GM23248 (cell line): Measurements from ENCODE around the gene ZFY. TPM values are rescaled to one million over a fixed set of nuclear protein-coding genes. Genes with fewer than 3 reads are reported as not detected.

Experiments
- DNase-seq: peaks from one replicate; pipeline ENCODE4 v3.0.0-alpha.2; 2015
- H2AFZ ChIP-seq: fragments of 200-600 bp; sonication (generic); 2 replicates; pipeline ENCODE4 v1.6.1; 2016; ENCODE audit warnings: antibody characterized with exemption
- H3F3A ChIP-seq: fragments of 200-600 bp; sonication (generic); 2 replicates; pipeline ENCODE4 v1.6.1; 2016; ENCODE audit warnings: mild to moderate bottlenecking, antibody characterized with exemption, mixed run types; ENCODE audit not compliant: insufficient read depth
- H3K27ac ChIP-seq: fragments of 200-600 bp; sonication (generic); 2 replicates; pipeline ENCODE4 v1.5.1; 2016; ENCODE audit warnings: mild to moderate bottlenecking
- H3K27me3 ChIP-seq: fragments of 200-600 bp; sonication (generic); replicated peaks from 2 replicates; pipeline ENCODE4 v1.6.1; 2016; ENCODE audit warnings: mild to moderate bottlenecking; ENCODE audit not compliant: insufficient read depth
- H3K36me3 ChIP-seq: fragments of 200-600 bp; sonication (generic); 2 replicates; pipeline ENCODE4 v1.6.1; 2016; ENCODE audit warnings: low read depth, mild to moderate bottlenecking
- H3K4me1 ChIP-seq: fragments of 200-600 bp; sonication (generic); 2 replicates; pipeline ENCODE4 v1.6.1; 2016; ENCODE audit warnings: mild to moderate bottlenecking; ENCODE audit not compliant: insufficient read depth
- H3K4me2 ChIP-seq: fragments of 200-600 bp; sonication (generic); one replicate; pipeline ENCODE4 v1.6.1; 2016; ENCODE audit warnings: mild to moderate bottlenecking; ENCODE audit not compliant: unreplicated experiment
- H3K4me3 ChIP-seq: fragments of 200-600 bp; sonication (generic); 2 replicates; pipeline ENCODE4 v1.5.1; 2016; ENCODE audit warnings: mild to moderate bottlenecking
- H3K79me2 ChIP-seq: fragments of 200-600 bp; sonication (generic); 2 replicates; pipeline ENCODE4 v1.6.1; 2016; ENCODE audit warnings: mild to moderate bottlenecking; ENCODE audit not compliant: insufficient read depth
- H3K9ac ChIP-seq: fragments of 200-600 bp; sonication (generic); 2 replicates; pipeline ENCODE4 v1.6.1; 2016; ENCODE audit warnings: mild to moderate bottlenecking
- H3K9me2 ChIP-seq: fragments of 200-600 bp; sonication (generic); 2 replicates; pipeline ENCODE4 v1.6.1; 2016; ENCODE audit warnings: mixed run types, mild to moderate bottlenecking, moderate library complexity; ENCODE audit not compliant: insufficient read depth
- H3K9me3 ChIP-seq: fragments of 200-600 bp; sonication (generic); one replicate; pipeline ENCODE4 v1.6.1; 2017; ENCODE audit warnings: low read depth
- H4K20me1 ChIP-seq: fragments of 200-600 bp; sonication (generic); 2 replicates; pipeline ENCODE4 v1.6.0; 2016; ENCODE audit not compliant: insufficient read depth
- EZH2 ChIP-seq: fragments of 200-600 bp; sonication (generic); IDR thresholded peaks from 2 replicates; pipeline ENCODE4 v1.6.1; 2018; ENCODE audit warnings: antibody characterized with exemption, mild to moderate bottlenecking; ENCODE audit not compliant: insufficient read depth, poor library complexity, severe bottlenecking
- EZH2phosphoT487 ChIP-seq: fragments of 200-600 bp; sonication (generic); IDR thresholded peaks from 2 replicates; pipeline ENCODE4 v1.6.1; 2018; ENCODE audit warnings: antibody characterized with exemption, moderate library complexity, mild to moderate bottlenecking, low read depth; ENCODE audit not compliant: insufficient read depth
- WGBS, 2 experiments: methylation state at CpG; one replicate each; pipeline ENCODE4 v1.1.6; 2015 to 2017; ENCODE audit warnings: low lambda C conversion rate in 2 of 2, low coverage in 1 of 2; ENCODE audit errors: missing lambda C conversion rate in 2 of 2; 5-methylcytosine and 5-hydroxymethylcytosine counted together
- in situ Hi-C: fragments of 300-500 bp; cut with MboI; formaldehyde crosslinking; loops from 2 replicates; pipeline ENCODE4 v1.15.0; 2020
- polyA plus RNA-seq: library from polyadenylated mRNA; unstranded; fragments of >200 nt; fragmentation: Nextera tagmentation; extraction: Ambion mirVana; gene quantifications from 2 replicates; pipeline ENCODE4 v1.2.1, GENCODE V29; 2016
- total RNA-seq: library from RNA; depleted of rRNA; stranded (reverse); fragments of >200 nt; shearing (Covaris generic); gene quantifications from 2 replicates; pipeline ENCODE4 v1.2.3, GENCODE V29; 2014

The ZFY gene
- total and polyA plus RNA-seq, 2 experiments from 2014 or later = 10.0 to 14.6 TPM

- TF ChIP-seq EZH2 = no peak
- TF ChIP-seq EZH2phosphoT487 = no peak
- peaks cover 100% of the 10 kb centered on the region for H3K79me2 ChIP-seq
- DNase-seq = no peak
Measured at GRCh38 chrY:2949590-2950252, 14.5 kb downstream of the ZFY start.

GRCh38 chrY:2950655-2951054 lies 15.5 kb downstream of the ZFY start:
- in situ Hi-C loops = no loop called here
- Histone ChIP-seq H3F3A (no peaks in the 10 kb centered on the region), H3K27ac (no peak overlapping the region), H4K20me1 (peaks cover 10% of the 10 kb centered on the region; the same call in 1 of the 2 replicates), H3K4me1 (peaks cover 9% of the 10 kb centered on the region; the same call in 1 of the 2 replicates), H3K27me3 (no peaks in the 10 kb centered on the region), H3K9ac (no peak overlapping the region), H3K79me2 (peaks cover 100% of the 10 kb centered on the region), H3K4me3 (no peak overlapping the region), H3K9me2 (no peaks in the 10 kb centered on the region), H3K9me3 (no peaks in the 10 kb centered on the region), H3K36me3 (no peaks in the 10 kb centered on the region), H2AFZ (no peak overlapping the region), H3K4me2 (no peak overlapping the region)
- TF ChIP-seq EZH2 (no peak), EZH2phosphoT487 (no peak)
- 95 to 100% methylated on average over 2 of the region's 2 CpGs for WGBS, 2 experiments
- DNase-seq = no peak

More at GRCh38 chrY:2949590-2950252, 14.5 kb downstream of the ZFY start:
- H3K9me3 ChIP-seq = no peaks in the 10 kb centered on the region
- no peak overlapping the region for H3K4me3 ChIP-seq
- H3K36me3 ChIP-seq = no peaks in the 10 kb centered on the region
- H3K9ac ChIP-seq = no peak overlapping the region
- peaks cover 9% of the 10 kb centered on the region; the same call in 1 of the 2 replicates for H3K4me1 ChIP-seq
- H3K27me3 ChIP-seq = no peaks in the 10 kb centered on the region
- H3K4me2 ChIP-seq = no peak overlapping the region
- 88 to 97% methylated on average over 7 of the region's 7 CpGs for WGBS, 2 experiments
- H3F3A ChIP-seq = no peaks in the 10 kb centered on the region
- H3K27ac ChIP-seq = no peak overlapping the region
- in situ Hi-C loops = no loop called here
- H2AFZ ChIP-seq = no peak overlapping the region
- H3K9me2 ChIP-seq = no peaks in the 10 kb centered on the region
- peaks cover 10% of the 10 kb centered on the region; the same call in 1 of the 2 replicates for H4K20me1 ChIP-seq

- Histone ChIP-seq H3K4me3 (no peak overlapping the region), H3K27me3 (no peaks in the 10 kb centered on the region), H3K4me2 (no peak overlapping the region), H4K20me1 (peaks cover 10% of the 10 kb centered on the region; the same call in 1 of the 2 replicates), H3F3A (no peaks in the 10 kb centered on the region), H3K4me1 (peaks cover 2% of the 10 kb centered on the region; the same call in 1 of the 2 replicates), H3K36me3 (no peaks in the 10 kb centered on the region), H3K79me2 (peaks cover 100% of the 10 kb centered on the region), H3K9ac (no peak overlapping the region), H2AFZ (no peak overlapping the region), H3K9me2 (no peaks in the 10 kb centered on the region), H3K9me3 (no peaks in the 10 kb centered on the region), H3K27ac (no peak overlapping the region)
- TF ChIP-seq EZH2phosphoT487 = no peak
- in situ Hi-C loops = no loop called here
- no peak for DNase-seq
Measured at GRCh38 chrY:2952912-2953311, 17.7 kb downstream of the ZFY start.

- Histone ChIP-seq H3K9me2 (no peaks in the 10 kb centered on the region), H3K79me2 (peaks cover 100% of the 10 kb centered on the region)
Measured at GRCh38 chrY:2954735-2955134, 19.6 kb downstream of the ZFY start.

More at GRCh38 chrY:2954735-2955134, 19.6 kb downstream of the ZFY start:
- H3K27me3 ChIP-seq = no peaks in the 10 kb centered on the region
- 100% methylated on average over 2 of the region's 2 CpGs for WGBS, 2 experiments
- TF ChIP-seq EZH2 = no peak
- TF ChIP-seq EZH2phosphoT487 = no peak
- H4K20me1 ChIP-seq = peaks cover 10% of the 10 kb centered on the region; the same call in 1 of the 2 replicates
- H3K4me3 ChIP-seq = no peak overlapping the region
- no peak overlapping the region for H2AFZ ChIP-seq
- in situ Hi-C loops = no loop called here
- no peaks in the 10 kb centered on the region for H3K9me3 ChIP-seq
- no peak overlapping the region for H3K27ac ChIP-seq
- no peaks in the 10 kb centered on the region for H3F3A ChIP-seq
- no peaks in the 10 kb centered on the region for H3K36me3 ChIP-seq
- H3K4me1 ChIP-seq = no peaks in the 10 kb centered on the region
- no peak overlapping the region for H3K4me2 ChIP-seq
- H3K9ac ChIP-seq = no peak overlapping the region
- no peak for DNase-seq
